ENCODE results near the gene FITM1.

DNA sequence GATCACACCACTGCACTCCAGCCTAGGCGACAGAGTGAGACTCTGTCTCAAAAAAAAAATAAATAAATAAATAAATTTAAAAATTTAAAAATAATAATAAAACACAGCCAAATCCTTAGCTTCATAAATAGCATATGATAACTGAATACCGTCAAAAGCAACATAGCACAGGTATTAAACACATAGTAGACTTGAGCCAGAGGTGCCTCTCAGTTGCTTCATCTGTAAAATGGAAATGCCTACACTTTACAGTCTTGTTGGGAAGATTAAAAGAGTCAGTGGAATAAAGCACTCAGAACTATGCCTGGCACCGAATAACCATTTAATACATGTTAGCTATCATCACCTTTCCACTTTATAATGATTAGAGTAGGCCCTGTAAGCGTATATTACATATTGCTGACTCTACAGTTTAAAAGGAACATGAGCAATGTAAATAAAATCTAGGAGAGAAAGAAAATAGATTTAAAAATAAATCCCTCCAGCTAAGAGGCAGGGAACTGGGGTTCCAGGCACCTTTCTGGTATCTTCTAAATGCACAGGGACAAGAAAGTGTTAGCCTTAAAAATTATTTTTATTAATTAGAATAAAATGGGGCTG is 23.7 kb upstream of the FITM1 start:
- TF ChIP-seq, protein P1, sequence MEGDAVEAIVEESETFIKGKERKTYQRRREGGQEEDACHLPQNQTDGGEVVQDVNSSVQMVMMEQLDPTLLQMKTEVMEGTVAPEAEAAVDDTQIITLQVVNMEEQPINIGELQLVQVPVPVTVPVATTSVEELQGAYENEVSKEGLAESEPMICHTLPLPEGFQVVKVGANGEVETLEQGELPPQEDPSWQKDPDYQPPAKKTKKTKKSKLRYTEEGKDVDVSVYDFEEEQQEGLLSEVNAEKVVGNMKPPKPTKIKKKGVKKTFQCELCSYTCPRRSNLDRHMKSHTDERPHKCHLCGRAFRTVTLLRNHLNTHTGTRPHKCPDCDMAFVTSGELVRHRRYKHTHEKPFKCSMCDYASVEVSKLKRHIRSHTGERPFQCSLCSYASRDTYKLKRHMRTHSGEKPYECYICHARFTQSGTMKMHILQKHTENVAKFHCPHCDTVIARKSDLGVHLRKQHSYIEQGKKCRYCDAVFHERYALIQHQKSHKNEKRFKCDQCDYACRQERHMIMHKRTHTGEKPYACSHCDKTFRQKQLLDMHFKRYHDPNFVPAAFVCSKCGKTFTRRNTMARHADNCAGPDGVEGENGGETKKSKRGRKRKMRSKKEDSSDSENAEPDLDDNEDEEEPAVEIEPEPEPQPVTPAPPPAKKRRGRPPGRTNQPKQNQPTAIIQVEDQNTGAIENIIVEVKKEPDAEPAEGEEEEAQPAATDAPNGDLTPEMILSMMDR (IDR thresholded peaks at IDR 0.05; ENCODE audit: poor library complexity, severe bottlenecking): no peak
- no peak for TF ChIP-seq RAD21 (conservative IDR thresholded peaks at IDR 0.05)

Data from neural cell (in vitro differentiated cells).